Effector memory CD4-positive, alpha-beta T cell (primary cell): ENCODE data around the gene SPACA9.

Experiments
- DNase-seq, 3 donors: peaks; one replicate each; pipeline ENCODE4 v3.0.0-alpha.2; 2020
- H3K27ac ChIP-seq: 2 replicates; pipeline ENCODE4 v1.7.0; 2013; ENCODE audit warnings: mild to moderate bottlenecking, low read length, moderate library complexity; ENCODE audit not compliant: insufficient read depth, poor library complexity, severe bottlenecking
- H3K27me3 ChIP-seq: replicated peaks from 2 replicates; pipeline ENCODE4 v1.7.0; 2013; ENCODE audit warnings: mild to moderate bottlenecking, low read length; ENCODE audit not compliant: insufficient read depth, control insufficient read depth, poor library complexity, severe bottlenecking
- H3K36me3 ChIP-seq: 2 replicates; pipeline ENCODE4 v1.7.0; 2013; ENCODE audit warnings: mild to moderate bottlenecking, low read length, moderate library complexity; ENCODE audit not compliant: control insufficient read depth, insufficient read depth
- H3K4me1 ChIP-seq: 2 replicates; pipeline ENCODE4 v1.7.0; 2013; ENCODE audit warnings: low read length, mild to moderate bottlenecking; ENCODE audit not compliant: control insufficient read depth, insufficient read depth, poor library complexity, severe bottlenecking
- H3K4me3 ChIP-seq: 2 replicates; pipeline ENCODE4 v1.7.0; 2013; ENCODE audit warnings: low read length, low read depth, mild to moderate bottlenecking; ENCODE audit not compliant: insufficient read depth, poor library complexity, severe bottlenecking
- H3K9me3 ChIP-seq: 2 replicates; pipeline ENCODE4 v1.7.0; 2013; ENCODE audit warnings: mild to moderate bottlenecking, low read length, moderate library complexity; ENCODE audit not compliant: control insufficient read depth

Gene SPACA9

GRCh38 chr9:132862533-132862932, 16.2 kb upstream of the SPACA9 start:
- Histone ChIP-seq H3K36me3 (no peaks in the 10 kb centered on the region), H3K9me3 (no peaks in the 10 kb centered on the region), H3K27me3 (no peaks in the 10 kb centered on the region), H3K4me3 (no peak overlapping the region), H3K4me1 (no peaks in the 10 kb centered on the region), H3K27ac (no peak overlapping the region)
- no peak for DNase-seq

- H3K27me3 ChIP-seq = no peaks in the 10 kb centered on the region
- no peaks in the 10 kb centered on the region for H3K36me3 ChIP-seq
- no peak overlapping the region for H3K27ac ChIP-seq
- no peaks in the 10 kb centered on the region for H3K4me1 ChIP-seq
- no peaks in the 10 kb centered on the region for H3K9me3 ChIP-seq
- H3K4me3 ChIP-seq = no peak overlapping the region
- DNase-seq = no peak
These were observed 15.6 kb upstream of the SPACA9 start for GRCh38 chr9:132863096-132863495.

DNA sequence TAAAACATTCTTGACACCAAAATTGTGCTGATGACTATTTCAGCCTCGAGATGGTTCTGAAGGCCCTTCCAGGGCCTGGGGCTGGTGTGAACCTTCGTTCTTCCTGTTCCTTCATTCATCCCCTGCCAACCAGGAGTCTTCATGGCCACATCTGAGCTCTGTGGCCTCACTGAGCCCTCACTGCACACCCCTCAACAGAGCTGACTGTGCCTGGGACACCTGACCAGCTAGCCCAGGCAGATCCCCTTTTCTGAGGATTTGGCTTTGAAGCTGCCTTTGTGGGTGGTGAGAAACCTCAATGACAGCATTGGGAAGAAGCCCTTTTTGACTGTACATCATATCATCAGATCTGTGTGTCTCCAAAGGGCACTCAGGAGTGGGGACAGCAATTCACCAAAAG, 14.4 kb upstream of the SPACA9 start:
- no peak overlapping the region for H3K4me3 ChIP-seq
- no peaks in the 10 kb centered on the region for H3K4me1 ChIP-seq
- no peaks in the 10 kb centered on the region for H3K36me3 ChIP-seq
- H3K9me3 ChIP-seq = no peaks in the 10 kb centered on the region
- DNase-seq = no peak
- no peaks in the 10 kb centered on the region for H3K27me3 ChIP-seq
- no peak overlapping the region for H3K27ac ChIP-seq

- Histone ChIP-seq H3K4me3 (no peak overlapping the region), H3K27ac (no peak overlapping the region), H3K27me3 (no peaks in the 10 kb centered on the region), H3K4me1 (no peaks in the 10 kb centered on the region), H3K9me3 (no peaks in the 10 kb centered on the region), H3K36me3 (no peaks in the 10 kb centered on the region)
- DNase-seq = no peak
These were observed 14.0 kb upstream of the SPACA9 start for GRCh38 chr9:132864691-132865090.

DNA sequence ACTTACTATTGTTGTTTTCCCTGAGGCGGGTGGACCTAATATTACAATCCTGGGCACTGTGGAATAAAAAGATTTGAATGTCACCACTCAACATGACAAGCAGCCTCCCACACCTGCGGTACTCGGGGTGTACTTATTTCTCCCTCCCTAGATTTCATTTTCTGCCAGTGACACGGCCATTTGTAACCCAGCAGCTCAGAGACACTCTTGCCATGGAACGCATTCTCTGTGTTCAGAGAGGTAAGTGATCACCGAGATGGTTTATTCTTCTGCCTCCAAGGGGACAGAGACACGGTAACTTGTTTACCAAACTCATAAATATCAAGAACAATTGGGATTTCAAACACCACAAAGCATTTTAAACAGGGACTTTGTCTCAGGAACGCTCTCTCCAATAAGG, 11.8 kb upstream of the SPACA9 start:
- no peaks in the 10 kb centered on the region for H3K27me3 ChIP-seq
- H3K4me1 ChIP-seq = no peaks in the 10 kb centered on the region
- no peak overlapping the region for H3K4me3 ChIP-seq
- H3K9me3 ChIP-seq = no peaks in the 10 kb centered on the region
- H3K36me3 ChIP-seq = no peaks in the 10 kb centered on the region
- H3K27ac ChIP-seq = no peak overlapping the region
- DNase-seq = no peak

DNA sequence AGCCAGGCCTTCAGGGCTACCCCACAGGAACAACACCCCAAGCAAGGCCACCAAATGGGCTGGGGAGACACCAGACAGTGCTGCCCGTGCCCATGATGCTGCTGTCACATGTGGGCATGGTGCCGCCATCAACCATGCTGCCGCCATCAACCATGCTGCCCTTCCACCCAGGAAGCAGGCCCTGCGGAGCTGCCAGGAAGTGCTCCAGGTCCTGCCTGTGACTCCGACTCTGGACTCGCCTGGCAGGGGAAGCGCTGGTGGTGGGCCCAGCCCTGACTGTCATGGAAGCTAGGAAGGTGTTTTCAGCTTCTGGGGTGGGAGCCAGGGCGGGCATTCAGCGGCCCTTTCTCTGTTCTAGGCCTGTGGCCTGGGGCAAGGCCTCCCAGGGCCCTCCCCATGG, 9.4 kb upstream of the SPACA9 start:
- Histone ChIP-seq H3K9me3 (no peaks in the 10 kb centered on the region), H3K4me1 (no peaks in the 10 kb centered on the region), H3K27ac (no peak overlapping the region), H3K27me3 (no peaks in the 10 kb centered on the region), H3K4me3 (no peak overlapping the region), H3K36me3 (no peaks in the 10 kb centered on the region)
- no peak for DNase-seq

DNA sequence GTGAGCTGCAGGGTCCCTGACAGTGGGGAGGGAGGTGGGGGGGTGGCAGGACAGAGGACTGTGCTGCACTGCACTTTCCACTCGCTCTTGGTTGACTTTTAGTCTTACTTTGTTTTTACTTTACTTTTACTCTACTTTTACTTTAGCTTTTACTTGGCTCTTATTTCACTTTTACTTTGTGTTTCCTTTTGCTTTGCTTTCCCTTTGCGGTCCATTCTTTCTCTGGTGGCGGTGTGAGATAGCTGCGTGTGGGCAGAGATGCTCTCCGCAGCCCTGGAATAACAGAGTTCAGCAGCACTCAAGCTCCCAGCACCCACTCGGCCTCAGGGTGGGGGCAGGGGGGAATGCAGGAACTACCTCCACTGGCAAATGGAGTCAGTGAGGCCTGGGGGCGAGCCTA, 5.3 kb upstream of the SPACA9 start:
- Histone ChIP-seq H3K4me1 (peaks cover 7% of the 10 kb centered on the region), H3K9me3 (no peaks in the 10 kb centered on the region), H3K4me3 (no peak overlapping the region), H3K27ac (no peak overlapping the region), H3K36me3 (no peaks in the 10 kb centered on the region), H3K27me3 (no peaks in the 10 kb centered on the region)
- no peak for DNase-seq

- DNase-seq = no peak
- peaks cover 13% of the 10 kb centered on the region for H3K4me1 ChIP-seq
- H3K36me3 ChIP-seq = no peaks in the 10 kb centered on the region
These were observed 3.5 kb upstream of the SPACA9 start for GRCh38 chr9:132875159-132875558.

GRCh38 chr9:132876849-132877248, 1.8 kb upstream of the SPACA9 start:
- H3K4me3 ChIP-seq = no peak overlapping the region
- H3K27ac ChIP-seq = no peak overlapping the region
- peaks cover 13% of the 10 kb centered on the region for H3K4me1 ChIP-seq
- no peak for DNase-seq
- no peaks in the 10 kb centered on the region for H3K9me3 ChIP-seq
- H3K36me3 ChIP-seq = no peaks in the 10 kb centered on the region
- no peaks in the 10 kb centered on the region for H3K27me3 ChIP-seq

More at GRCh38 chr9:132875159-132875558, 3.5 kb upstream of the SPACA9 start:
- Histone ChIP-seq H3K4me3 (no peak overlapping the region), H3K9me3 (no peaks in the 10 kb centered on the region), H3K27ac (no peak overlapping the region), H3K27me3 (no peaks in the 10 kb centered on the region)

DNA sequence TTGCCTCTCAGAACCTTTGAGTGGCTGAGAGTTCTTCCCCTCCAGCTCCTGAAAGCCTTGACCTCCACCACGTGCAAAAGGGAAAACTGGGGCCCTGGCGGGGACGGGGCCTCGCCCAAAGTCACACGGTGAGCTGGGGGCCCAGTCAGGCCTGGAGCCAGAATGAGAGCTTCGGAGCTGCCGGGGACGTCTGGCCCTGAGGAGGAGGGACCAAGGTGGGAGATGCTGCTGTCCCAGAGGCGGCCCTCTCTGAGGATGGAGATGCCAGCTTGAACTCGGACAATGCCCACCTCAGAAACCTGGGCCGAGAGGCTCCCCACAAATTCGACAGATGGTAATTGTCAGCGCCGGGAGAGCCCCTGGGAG, 1.3 kb upstream of the SPACA9 start:
- Histone ChIP-seq H3K27me3 (no peaks in the 10 kb centered on the region), H3K4me3 (peak overlapping the region; percentile 97), H3K4me1 (peaks cover 13% of the 10 kb centered on the region), H3K36me3 (no peaks in the 10 kb centered on the region), H3K27ac (peak overlapping the region; percentile 68), H3K9me3 (no peaks in the 10 kb centered on the region)
- DNase-seq = no peak
